Amygdala (tissue), 56 donors: Measurements from ENCODE around the gene CPZ.
"Not testable (repeated sequence)": the region's sequence is repeated elsewhere in the genome, so short reads cannot be mapped to it uniquely, and the experiment has no call there.

Experiments
- DNase-seq, 56 donors: peaks; one replicate each; lab custom pipeline; 2025; lab: John Stamatoyannopoulos, UW

Gene CPZ

DNA sequence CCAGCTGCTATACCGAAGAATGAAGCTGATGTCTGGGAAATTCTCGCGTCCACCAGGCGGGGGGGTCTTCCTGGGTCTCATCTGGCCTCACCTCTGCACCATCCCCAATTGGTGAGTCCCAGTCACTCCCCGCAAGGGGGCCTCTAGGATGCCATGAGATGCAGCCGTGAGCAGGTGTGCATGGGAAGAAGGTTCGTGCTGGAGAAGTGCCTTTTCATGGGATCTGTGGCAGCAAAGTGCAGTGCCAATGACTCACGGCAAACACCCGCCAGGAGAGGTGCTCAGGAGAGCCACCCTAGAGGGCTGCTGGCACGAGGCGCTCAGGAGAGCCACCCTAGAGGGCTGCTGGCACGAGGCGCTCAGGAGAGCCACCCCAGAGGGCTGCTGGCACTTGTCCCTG, 55.1 kb downstream of the CPZ start:
- no peak for DNase-seq

DNA sequence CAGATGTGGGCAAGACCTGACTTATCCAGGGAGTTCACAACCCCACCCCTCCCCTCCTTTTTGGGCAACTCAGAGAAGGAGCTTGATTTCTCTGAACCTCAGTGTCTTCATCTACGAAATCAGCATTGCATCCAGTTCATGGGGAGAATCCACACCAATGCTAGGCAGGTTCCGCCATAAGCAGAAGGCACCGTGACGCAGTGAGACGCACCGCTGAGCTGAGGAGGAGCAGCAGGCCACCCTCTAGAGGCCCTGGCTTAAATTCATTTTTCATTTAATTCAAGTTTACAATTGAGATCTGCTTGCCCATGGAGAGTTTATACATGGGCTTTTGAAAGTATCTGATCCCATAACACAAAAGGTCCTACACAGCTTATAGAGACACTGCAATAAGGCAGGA, 55.7 kb downstream of the CPZ start:
- no peak for DNase-seq

DNA sequence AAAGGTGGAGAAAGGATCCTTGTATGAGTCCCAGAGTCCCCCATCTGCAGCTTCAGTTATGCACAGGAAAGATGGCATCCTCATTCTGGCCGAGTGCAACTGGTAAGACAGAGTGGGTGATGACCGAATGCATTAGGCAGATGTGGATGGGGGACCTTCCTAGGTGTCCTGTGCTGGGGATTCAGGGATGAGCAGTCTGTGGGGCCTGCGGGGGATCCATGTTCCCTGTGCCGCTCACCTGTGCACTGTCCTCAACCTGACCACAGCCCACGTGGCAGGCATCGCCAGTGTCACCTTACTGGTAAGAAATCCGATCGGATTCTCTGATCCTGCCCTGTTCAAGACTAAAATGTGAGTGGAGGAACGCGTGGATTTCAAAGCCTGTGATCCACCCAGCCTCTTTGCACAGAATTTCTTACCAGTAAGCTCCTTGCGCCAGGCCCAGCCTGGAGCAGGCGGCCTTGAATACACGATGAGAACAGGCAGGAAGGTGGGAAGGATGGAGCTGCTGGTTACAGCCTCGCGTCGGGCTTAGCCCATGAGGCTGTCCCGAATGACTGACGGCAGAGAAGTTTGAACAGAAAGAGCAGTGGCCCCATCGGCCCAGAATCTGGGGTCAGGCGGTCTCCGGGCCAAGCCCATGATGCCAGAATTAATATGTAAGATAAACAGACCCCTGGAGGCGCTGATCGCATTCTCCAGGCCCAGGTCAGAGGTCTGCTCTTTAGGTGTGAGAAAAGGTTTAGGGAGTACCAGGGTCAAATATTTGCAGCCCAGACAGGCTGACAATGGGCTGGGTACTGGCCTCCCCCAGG, 56.5 kb downstream of the CPZ start:
- no peak for DNase-seq

DNA sequence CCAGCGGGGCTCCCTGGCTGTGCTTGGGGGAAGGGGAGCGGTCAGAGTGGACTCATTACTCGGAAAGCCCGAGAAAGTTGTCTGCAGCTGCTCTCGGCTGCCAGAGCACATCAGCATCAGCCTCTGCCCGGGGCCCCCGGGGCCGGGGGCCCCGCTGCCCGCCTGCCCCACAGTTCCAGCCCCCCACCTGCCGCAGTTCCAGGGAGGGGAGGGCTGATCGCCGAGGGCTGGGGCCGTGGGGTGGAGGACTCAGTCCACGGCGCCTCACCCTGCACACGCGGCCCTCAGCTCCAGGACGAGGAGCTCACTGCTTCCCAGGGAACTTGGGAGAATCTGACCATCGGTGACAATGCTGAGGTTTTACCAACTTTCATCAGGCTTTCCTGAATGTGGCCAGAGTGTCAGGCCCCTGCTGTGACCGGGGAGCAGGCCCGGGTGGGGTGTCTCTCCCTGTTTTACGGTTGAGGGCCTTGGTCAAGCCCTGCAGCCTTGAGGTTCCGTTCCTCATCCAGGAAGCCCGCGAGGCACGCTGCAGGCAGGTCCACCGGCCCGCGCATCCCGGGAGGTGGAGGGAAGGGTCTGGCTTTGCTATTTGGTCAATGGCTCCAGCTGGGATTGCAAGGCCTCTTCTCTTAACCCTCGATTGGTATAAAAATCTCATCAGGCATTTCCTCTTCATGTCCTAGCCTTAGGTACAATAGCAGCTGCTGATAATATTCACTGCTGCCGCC, 57.2 kb downstream of the CPZ start:
- no peak for DNase-seq

DNA sequence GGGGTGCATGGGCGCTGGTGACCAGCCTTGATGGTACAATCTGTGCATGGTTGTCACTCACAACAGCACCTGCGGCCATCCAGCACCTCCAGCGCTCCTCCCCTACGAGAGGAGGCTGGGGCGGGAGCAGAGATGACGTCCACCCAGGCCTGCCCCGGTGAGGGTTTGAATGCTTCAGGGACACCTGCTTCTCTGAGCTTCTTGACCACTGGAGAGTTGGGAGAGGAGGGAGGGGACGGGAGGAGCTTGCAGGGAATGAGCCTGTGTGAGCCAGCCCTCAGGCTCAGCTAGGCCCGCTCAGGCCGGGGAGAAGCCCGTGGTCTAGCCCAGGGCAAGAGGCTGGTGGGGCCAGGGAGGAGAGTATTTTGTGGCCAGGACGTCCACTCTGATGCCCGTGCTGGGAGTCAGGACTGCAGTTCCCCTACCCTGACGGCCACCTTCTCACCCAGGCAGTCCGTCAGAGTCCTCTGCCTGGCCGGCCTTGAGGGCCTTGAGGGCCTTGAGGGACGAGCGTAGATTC, 59.2 kb downstream of the CPZ start:
- DNase-seq = no peak

DNA sequence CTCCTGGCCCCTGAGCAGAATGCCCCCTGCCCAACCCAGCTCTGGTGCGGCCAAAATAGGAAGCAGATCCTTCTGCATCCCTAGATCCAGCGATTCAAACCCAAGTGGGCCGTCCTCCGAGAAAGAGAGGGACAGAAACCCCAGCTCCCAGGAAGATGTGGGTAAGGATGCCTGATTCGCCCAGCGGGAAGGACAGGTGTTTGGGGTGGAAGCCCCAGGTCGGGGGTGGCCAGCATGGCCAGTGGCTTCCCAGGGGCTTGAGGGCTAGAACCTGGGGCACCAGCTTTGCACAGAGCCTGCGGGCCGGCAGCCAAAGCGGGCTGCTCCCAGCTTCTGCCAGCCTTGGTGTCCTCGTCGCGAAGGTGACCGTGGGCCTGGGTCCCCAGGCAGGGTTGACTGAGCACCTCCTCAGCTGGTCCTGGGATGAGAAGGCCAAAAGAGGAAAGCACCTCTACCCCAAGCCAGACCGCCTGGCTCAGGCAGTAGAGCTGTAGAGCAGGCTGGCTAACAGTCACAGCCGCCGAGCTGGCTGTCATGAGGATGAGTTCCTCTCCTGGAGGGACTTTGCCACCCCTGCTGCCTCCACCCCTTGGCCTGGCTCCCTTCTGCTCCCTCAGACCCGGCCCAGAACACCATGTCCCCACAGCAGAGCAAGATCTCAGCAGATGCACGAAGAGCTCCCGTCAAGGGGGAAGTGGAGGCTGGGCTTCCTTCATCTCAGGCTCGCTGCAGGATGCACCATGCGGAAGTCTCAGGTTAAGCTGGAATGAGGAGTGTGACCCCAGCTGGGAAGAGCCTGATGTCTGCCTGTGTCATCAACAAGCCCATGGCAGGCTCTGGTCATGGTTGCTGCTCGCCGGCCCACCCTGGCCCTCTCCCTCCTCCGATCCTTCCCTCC, 59.9 kb downstream of the CPZ start:
- no peak for DNase-seq

DNA sequence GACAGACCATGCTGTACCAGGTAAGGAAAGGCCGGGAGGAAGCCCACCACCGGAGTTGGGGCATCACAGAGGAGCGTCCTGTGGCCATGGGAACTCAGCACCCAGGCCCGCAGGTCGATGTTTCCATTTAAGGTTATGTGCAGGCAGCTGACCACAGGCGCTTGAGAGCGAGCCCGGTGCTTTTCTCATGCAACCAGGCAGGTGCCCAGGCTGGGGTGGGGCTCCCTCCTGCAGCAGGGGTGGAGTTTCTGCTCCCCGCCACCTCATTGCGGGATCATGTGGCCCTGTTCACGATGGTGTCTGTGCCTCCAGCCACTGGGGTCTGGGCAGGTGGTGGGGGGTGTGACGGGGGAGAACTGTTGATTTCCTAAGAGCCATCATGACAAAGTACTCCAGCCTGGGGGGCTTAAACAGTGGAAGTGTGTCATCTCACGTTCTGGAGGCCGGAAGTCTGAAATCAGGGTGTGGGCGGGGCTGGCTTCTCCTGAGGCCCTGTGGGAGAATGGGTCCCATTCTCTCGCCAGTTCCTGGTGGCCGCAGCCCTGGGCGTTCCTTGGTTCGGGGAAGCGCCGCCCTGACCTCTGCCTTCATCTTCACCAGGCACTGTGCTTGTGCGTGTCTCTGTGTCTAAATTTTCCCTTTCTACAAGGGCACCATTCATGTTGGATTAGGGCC, 60.9 kb downstream of the CPZ start:
- DNase-seq = no peak

DNA sequence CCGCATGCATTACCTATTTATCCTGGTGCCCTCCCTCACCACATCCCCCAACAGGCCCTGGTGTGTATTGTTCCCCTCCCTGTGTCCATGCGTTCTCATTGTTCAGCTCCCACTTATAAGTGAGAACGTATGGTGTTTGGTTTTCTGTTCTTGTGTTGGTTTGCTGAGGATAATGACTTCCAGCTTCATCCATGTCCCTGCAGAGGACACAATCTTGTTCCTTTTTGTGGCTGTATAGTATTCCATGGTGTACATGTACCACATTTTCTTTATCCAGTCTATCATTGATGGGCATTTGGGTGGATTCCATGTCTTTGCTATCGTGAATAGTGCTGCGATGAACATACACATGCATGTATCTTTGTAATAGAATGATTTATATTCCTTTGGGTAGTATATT, 61.6 kb downstream of the CPZ start:
- not testable (repeated sequence) for DNase-seq

DNA sequence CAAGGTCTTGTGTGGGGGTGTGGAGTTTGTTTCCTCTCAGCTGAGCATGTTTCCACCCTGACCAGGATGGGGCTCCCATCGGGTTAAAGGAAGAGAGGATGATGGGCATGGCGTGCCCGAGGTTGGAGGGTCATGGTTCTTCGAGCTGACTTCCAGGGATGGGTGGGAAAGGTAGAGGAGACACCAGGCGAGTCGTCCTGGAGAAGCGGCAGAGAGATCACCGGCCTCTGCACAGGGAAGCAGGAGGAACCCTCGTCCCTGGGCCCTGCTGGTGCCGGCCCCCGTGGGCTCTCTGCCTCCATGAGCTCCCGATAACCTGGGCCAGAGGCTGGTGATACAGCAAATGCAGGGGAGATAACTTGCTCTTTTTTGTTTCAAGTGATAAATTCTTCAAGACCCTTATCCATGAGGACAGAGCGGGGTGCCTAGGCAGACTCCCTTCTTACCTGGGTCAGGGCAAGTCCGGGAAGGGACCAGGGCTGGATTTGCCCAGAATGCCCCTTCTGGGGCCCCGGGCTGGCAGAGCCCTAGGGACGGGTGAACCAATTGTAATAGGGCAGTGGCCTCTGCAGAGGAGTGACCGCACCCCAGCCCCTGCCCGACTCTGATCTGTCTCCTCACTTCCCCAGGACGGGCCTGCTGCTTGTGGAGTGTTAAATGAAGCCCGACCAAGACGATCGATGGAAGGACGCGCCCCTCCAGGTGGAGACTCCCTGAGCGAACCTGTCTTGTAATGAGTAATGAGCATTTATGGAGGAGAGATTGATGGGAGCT, 63.0 kb downstream of the CPZ start:
- DNase-seq = no peak

DNA sequence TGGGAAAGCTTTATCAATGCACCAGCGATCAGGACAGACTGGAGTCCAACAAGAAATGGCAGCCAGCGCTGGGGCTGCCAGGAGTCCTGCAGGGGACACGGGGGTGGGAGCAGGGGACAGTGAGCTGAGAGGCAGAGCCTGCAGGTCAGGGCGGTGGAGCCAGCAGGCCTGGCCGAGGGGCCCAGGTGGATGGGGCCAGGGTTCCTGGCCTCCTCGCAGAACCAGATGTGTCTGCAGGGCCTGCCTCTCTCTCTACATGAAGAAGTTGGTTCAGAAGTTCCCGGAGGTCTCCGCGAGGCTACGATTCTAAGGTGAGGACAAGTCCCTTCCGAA, 63.6 kb downstream of the CPZ start:
- DNase-seq = no peak

DNA sequence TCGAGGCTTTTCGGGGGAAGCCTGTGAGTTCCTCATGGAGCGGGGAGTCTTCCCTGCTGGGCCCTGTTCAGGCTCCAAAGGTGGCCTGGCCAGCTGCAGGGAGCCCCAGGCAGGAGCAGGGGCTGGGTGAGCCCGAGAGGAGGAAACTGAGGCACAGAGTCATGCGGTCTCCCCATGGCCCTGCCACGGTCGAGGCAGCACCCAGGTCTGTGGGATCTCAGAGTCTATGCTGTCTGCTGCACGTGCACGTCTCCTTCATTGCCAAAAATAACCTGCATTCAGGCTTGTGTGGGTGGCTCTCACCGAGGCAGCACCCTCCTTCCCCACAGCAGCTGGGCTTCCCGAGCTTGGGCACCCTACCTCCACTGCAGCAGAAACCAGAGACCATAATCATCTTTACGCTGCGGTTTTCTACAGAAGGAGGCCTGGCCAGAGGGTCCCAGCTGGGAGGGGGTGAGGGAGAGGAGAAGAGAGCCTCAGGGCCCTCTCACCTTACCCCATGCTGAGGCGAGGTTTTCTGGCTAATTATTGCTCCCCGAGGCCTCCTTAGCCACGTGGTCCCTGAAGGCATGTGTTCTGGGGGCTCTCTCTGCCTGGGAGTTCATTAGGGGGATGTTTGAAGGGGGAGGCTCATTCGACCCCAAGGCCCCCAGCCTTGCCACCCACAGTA, 64.3 kb downstream of the CPZ start:
- DNase-seq = peak in 1 of 56 donors; percentile 9

DNA sequence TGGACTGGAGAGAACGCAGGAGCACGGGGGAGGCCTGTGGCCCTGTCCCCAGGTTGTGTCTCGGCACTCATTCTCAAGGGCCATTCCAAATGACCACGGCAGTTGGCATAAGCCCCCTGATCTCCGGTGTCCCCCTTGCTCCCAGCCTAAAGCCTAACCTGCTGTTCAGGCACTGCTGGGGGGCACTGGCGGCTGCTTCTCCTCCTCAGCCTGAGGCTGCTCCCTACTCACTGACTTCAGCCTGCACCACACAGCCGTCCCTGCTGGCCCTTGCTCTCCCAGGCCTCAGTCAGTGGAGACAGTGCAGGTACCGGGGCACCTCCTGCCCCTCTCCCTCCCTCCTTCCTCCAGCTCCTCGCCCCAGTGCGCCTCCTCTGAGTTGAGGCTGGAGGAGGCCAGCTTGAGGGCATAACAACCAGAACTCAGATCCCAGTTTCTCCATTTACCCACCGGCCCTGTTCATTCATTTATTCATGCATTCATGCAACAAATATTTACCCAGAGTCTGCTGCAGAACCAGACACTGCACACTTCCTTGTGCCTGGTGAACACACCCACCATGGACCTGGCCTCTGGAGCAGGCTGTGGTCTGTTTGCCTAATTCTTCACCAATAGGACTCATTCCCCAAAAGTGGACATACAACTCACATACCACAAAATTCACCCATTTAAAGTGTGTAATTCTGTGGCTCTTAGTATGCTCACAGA, 65.0 kb downstream of the CPZ start:
- no peak for DNase-seq

DNA sequence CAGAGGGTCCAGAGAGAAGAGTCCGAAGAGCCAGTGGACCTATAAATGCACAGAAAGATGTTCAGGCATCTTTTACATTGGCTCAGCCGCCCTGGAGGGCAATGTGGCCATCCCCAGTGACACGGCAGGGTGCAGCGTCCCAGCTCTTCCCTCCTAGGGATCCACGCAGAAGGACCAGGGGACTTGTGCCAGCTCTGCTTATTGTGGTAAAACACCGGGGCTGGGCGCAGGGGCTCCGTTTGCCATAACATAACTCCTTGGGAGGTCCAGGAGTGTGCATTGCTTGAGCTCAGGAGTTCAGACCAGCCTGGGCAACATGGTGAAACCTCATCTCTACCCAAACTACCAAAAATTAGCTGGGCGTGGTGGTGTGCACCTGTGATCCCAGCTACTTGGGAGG, 70.2 kb downstream of the CPZ start:
- no peak for DNase-seq

DNA sequence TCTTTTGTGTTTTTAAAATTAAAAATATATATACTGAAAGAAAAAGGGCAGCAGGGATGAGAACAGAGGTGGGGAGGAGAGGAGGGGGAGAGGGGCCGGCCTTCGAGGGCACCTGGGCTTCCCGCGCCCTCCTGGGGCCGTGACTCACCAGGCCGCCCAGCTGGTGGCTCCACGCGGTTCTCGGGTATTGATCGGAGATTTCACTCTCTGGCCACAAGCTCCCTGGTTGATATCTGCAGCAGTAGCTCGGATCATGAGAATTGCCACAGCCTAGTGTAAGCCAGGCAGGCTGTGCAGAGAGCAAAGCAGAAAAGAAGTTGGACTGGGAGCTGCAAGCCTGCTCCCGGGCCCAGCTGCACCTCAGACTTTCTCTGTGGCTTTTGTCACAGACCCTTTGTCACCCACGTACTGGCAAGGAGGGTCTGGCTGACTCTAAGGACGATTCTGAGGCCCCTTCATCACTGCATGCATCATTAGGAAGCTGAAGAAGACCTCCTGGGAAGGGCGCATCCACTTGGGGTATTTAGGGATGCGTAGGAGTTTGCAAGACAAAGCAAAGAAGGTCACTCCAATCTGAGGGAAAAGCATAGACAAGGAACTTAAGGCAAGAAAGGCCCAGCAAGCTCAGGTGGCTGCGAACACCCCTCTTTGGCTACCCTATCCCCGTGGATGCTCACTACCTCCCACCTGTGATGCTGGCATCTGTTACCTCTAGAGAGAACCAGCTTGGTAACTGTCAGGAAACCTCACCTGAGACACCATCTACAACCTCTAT, 71.7 kb downstream of the CPZ start:
- no peak for DNase-seq

DNA sequence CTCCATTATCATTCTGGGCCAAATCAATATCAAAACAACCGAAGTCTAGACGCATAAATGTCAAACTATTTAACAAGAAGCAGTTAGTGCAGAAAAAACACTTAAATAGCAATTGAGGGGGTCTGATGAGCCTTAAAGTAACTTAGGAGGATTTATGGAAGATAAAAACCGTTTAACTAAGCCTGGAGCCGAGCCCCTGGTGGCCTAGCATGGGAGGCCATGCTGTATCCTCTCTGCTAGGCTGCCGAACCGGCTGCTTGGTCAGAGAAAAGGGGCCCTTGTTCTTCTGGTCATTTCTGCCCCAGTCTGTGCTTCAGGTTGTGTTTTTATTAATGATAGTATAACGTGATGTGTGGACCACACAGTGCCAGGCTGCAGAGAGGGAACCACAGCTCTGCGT, 72.4 kb downstream of the CPZ start:
- no peak for DNase-seq

DNA sequence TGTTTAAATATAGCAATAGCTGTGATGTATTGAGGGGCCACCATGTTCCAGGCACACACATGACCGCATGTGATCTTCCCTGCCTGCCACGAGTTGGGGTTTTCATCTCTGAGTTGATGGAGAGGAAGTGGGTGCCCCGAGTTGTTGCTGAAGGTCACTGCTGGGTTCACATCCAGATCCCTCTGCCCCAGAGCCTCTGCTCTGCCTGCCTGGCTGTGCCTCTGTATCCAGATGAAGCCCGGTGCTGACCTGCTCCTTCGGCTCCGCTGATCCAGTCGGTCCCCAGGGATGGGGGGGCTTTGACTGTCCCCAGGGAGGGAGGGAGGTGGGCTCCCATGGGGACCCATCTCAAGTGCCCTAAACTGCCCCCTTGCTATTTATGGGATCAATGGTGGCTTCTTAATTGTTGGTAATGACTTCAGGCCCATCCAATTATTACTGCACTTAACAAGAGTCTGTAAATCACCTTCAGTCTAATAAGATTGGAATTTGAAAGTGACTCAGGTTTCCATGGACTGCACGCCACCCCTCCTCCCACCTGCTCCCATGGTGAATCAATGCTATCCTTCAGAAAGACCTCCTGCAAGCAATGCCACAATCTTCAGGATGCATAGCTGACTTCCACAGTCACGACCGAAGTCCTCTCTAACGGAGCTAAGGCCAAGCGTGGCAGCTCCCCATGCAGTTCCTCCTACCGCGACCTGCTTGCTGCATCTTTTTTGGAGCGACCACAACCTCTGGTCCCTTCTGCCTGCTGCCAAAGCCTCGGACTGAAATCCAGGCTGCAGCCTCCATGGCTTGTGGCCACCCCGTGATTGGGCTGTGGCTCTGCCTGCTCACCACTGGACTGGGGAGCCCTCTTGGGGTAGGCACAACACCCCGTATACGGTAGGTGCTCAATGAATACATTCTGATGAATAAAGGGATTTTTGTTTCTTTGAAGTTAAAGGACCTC, 73.1 kb downstream of the CPZ start:
- DNase-seq = no peak

DNA sequence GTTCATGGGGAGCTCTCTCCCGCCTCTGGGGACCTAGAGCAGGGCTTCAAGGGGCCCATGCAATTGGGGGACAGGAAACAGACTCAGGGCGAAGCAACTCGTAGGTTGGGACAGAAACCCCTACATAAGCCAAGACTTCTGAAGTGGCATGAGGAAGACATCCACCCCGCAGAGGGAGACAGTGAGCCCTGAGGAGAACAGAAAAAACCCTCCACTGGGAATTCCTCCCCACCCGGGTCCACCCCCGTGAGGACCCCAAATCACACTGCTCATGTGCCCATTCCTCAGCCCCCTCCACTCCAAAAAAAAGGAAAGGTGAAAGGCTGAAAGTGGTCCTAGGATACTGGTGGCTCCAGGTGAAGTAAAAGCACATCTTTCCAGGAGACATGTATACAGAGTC, 74.0 kb downstream of the CPZ start:
- no peak for DNase-seq
